H1 (cell line): ENCODE results near the gene OBSCN. TPM values are rescaled to one million over a fixed set of nuclear protein-coding genes. Genes with fewer than 3 reads are reported as not detected.

Experiments
- CTCF ChIA-PET: fragments of 300-600 bp; sonication (Branson Sonifier 250); formaldehyde crosslinking; loops from one replicate; lab custom pipeline; 2021; ENCODE audit not compliant: partially characterized antibody; lab: Charles Lee
- POLR2A ChIA-PET: fragments of 300-600 bp; sonication (Branson Sonifier 250); formaldehyde crosslinking; loops from one replicate; lab custom pipeline; 2021; ENCODE audit warnings: inconsistent platforms; ENCODE audit not compliant: partially characterized antibody; lab: Charles Lee
- DNase-seq, 2 experiments: peaks; one replicate each; pipeline versions ENCODE4 v3.0.0 to v3.0.0-alpha.2; 2010 to 2022; ENCODE audit warnings: low spot score in 2 of 2, low read depth in 1 of 2, mixed read lengths in 1 of 2
- FAIRE-seq: peaks from 2 replicates; lab custom pipeline; 2011; peaks lifted over from hg19 to GRCh38; lab: Jason Lieb, UNC
- H2AFZ ChIP-seq: 2 replicates; pipeline ENCODE4 v1.8.1; 2012; ENCODE audit warnings: low read length, inconsistent platforms
- H2AK5ac ChIP-seq: 2 replicates; pipeline ENCODE4 v1.6.1; 2013; ENCODE audit warnings: low read depth, low read length
- H2BK120ac ChIP-seq: replicated peaks from 2 replicates; pipeline ENCODE3; 2013; ENCODE audit warnings: low read depth, low read length, inconsistent platforms
- H2BK12ac ChIP-seq: 2 replicates; pipeline ENCODE4 v1.6.1; 2013; ENCODE audit warnings: low read depth, low read length
- H2BK15ac ChIP-seq: 2 replicates; pipeline ENCODE4 v1.6.1; 2013; ENCODE audit warnings: low read length
- H2BK20ac ChIP-seq: 2 replicates; pipeline ENCODE4 v1.6.1; 2013; ENCODE audit warnings: low read length
- H2BK5ac ChIP-seq: 2 replicates; pipeline ENCODE4 v1.6.1; 2013; ENCODE audit warnings: low read depth, low read length
- H3K14ac ChIP-seq: 2 replicates; pipeline ENCODE4 v1.6.1; 2013; ENCODE audit warnings: inconsistent platforms; ENCODE audit not compliant: insufficient read length
- H3K18ac ChIP-seq: 2 replicates; pipeline ENCODE4 v1.6.1; 2013; ENCODE audit warnings: low read length; ENCODE audit errors: extremely low read depth
- H3K23ac ChIP-seq: 2 replicates; pipeline ENCODE4 v1.6.1; 2013; ENCODE audit warnings: inconsistent platforms; ENCODE audit not compliant: insufficient read length
- H3K23me2 ChIP-seq: 2 replicates; pipeline ENCODE4 v1.6.1; 2013; ENCODE audit warnings: low read depth, low read length
- H3K27ac ChIP-seq: 2 replicates; pipeline ENCODE4 v1.6.1; 2011; ENCODE audit warnings: low read depth, low read length, inconsistent platforms
- H3K27me3 ChIP-seq, 4 experiments: replicated peaks in 1 of 4; 1 replicate in 1 of 4; 2 replicates in 3 of 4; pipeline versions ENCODE4 v1.6.1 to v1.8.1; 2011 to 2013; ENCODE audit warnings: low read length in 3 of 4, mild to moderate bottlenecking in 3 of 4, inconsistent platforms in 2 of 4, mixed read lengths in 2 of 4, moderate library complexity in 1 of 4; ENCODE audit not compliant: control insufficient read depth in 3 of 4, insufficient read depth in 3 of 4; ENCODE audit errors: extremely low read depth in 1 of 4
- H3K36me3 ChIP-seq, 4 experiments: 2 replicates each; pipeline versions ENCODE4 v1.6.1 to v1.8.1; 2011 to 2013; ENCODE audit warnings: mild to moderate bottlenecking in 4 of 4, low read length in 3 of 4, moderate library complexity in 2 of 4, control low read depth in 1 of 4, inconsistent platforms in 1 of 4; ENCODE audit not compliant: insufficient read depth in 4 of 4, control insufficient read depth in 2 of 4
- H3K4ac ChIP-seq: replicated peaks from 2 replicates; pipeline ENCODE3; 2013; ENCODE audit warnings: low read length, low read depth, mixed read lengths, inconsistent platforms; ENCODE audit not compliant: insufficient read length
- H3K4me1 ChIP-seq, 4 experiments: replicated peaks in 1 of 4; 1 replicate in 1 of 4; 2 replicates in 3 of 4; pipeline versions ENCODE4 v1.6.1 to v1.8.1; 2011 to 2013; ENCODE audit warnings: low read length in 3 of 4, inconsistent platforms in 2 of 4, mixed read lengths in 1 of 4; ENCODE audit not compliant: insufficient read depth in 4 of 4, control insufficient read depth in 3 of 4
- H3K4me2 ChIP-seq, 2 experiments: 2 replicates each; pipeline versions ENCODE4 v1.6.1 to v1.8.1; 2011 to 2013; ENCODE audit warnings: low read depth in 2 of 2, low read length in 2 of 2, control low read depth in 1 of 2, inconsistent platforms in 1 of 2, mild to moderate bottlenecking in 1 of 2; ENCODE audit not compliant: insufficient read depth in 1 of 2
- H3K4me3 ChIP-seq, 4 experiments: fragments of 200-600, 300-600 bp in 1 of 4; sonication (generic), shearing (Covaris generic), sonication (Bioruptor Twin) in 1 of 4; 2 replicates each; pipeline versions ENCODE4 v1.5.1 to v1.8.1; 2011 to 2016; ENCODE audit warnings: low read length in 4 of 4, low read depth in 3 of 4, control low read depth in 2 of 4, inconsistent platforms in 2 of 4, mild to moderate bottlenecking in 2 of 4, mixed read lengths in 1 of 4, moderate library complexity in 1 of 4; ENCODE audit not compliant: insufficient read depth in 2 of 4; ENCODE audit errors: extremely low read depth in 1 of 4
- H3K56ac ChIP-seq: replicated peaks from 2 replicates; pipeline ENCODE3; 2013; ENCODE audit warnings: low read depth, mild to moderate bottlenecking, mixed read lengths, low read length, inconsistent platforms; ENCODE audit not compliant: insufficient read length
- H3K79me1 ChIP-seq: 2 replicates; pipeline ENCODE4 v1.6.1; 2013; ENCODE audit warnings: low read depth, low read length, control low read depth
- H3K79me2 ChIP-seq, 2 experiments: 2 replicates each; pipeline versions ENCODE4 v1.6.1 to v1.8.1; 2012 to 2013; ENCODE audit warnings: low read length in 2 of 2, mild to moderate bottlenecking in 2 of 2, inconsistent platforms in 1 of 2; ENCODE audit not compliant: insufficient read depth in 2 of 2, control insufficient read depth in 1 of 2
- H3K9ac ChIP-seq, 4 experiments: replicated peaks in 1 of 4; 1 replicate in 1 of 4; 2 replicates in 3 of 4; pipeline versions ENCODE4 v1.6.1 to v1.8.1; 2011 to 2013; ENCODE audit warnings: low read depth in 3 of 4, low read length in 3 of 4, control low read depth in 2 of 4, mild to moderate bottlenecking in 2 of 4, moderate library complexity in 2 of 4, inconsistent platforms in 1 of 4; ENCODE audit errors: extremely low read depth in 1 of 4
- H3K9me3 ChIP-seq, 2 experiments: 2 replicates each; pipeline versions ENCODE4 v1.6.1 to v1.8.1; 2012 to 2013; ENCODE audit warnings: mild to moderate bottlenecking in 2 of 2, moderate library complexity in 2 of 2, control low read depth in 1 of 2, inconsistent platforms in 1 of 2, low read depth in 1 of 2, low read length in 1 of 2, mixed read lengths in 1 of 2; ENCODE audit not compliant: insufficient read depth in 2 of 2
- H4K20me1 ChIP-seq, 2 experiments: replicated peaks in 1 of 2; 2 replicates each; pipeline versions ENCODE3 to v1.8.1; 2011 to 2013; ENCODE audit warnings: inconsistent platforms in 2 of 2, low read length in 2 of 2, mild to moderate bottlenecking in 1 of 2; ENCODE audit not compliant: insufficient read depth in 2 of 2, control insufficient read depth in 1 of 2
- H4K5ac ChIP-seq: 2 replicates; pipeline ENCODE4 v1.6.1; 2013; ENCODE audit warnings: low read length, low read depth, mixed read lengths, inconsistent platforms; ENCODE audit not compliant: insufficient read length
- H4K8ac ChIP-seq: 2 replicates; pipeline ENCODE4 v1.8.0; 2013; ENCODE audit warnings: mild to moderate bottlenecking, moderate library complexity, low read length, inconsistent platforms; ENCODE audit not compliant: insufficient read depth; ENCODE audit errors: extremely low read depth
- H4K91ac ChIP-seq: replicated peaks from 2 replicates; pipeline ENCODE3; 2013; ENCODE audit warnings: low read length, mixed read lengths, inconsistent platforms; ENCODE audit not compliant: insufficient read length
- ATF3 ChIP-seq: IDR thresholded peaks from 2 replicates; pipeline ENCODE4 v1.6.1; 2011; ENCODE audit warnings: low read depth, mild to moderate bottlenecking, low read length; ENCODE audit not compliant: insufficient read depth
- CBX5 ChIP-seq: fragments of 300-800, 300-1000 bp; sonication (generic); IDR thresholded peaks from 2 replicates; pipeline ENCODE4 v1.7.1; 2016; ENCODE audit warnings: antibody characterized with exemption, low read length, low read depth
- EGR1 ChIP-seq: IDR thresholded peaks from 2 replicates; pipeline ENCODE4 v1.6.1; 2011; ENCODE audit warnings: low read depth, low read length, borderline replicate concordance
- SAP30 ChIP-seq: fragments of 300-600 bp; sonication (generic); IDR thresholded peaks from 2 replicates; pipeline ENCODE4 v1.7.1; 2012; ENCODE audit warnings: low read length, moderate library complexity, mild to moderate bottlenecking, inconsistent platforms; ENCODE audit not compliant: insufficient read depth, insufficient replicate concordance
- SIN3A ChIP-seq, 2 experiments: IDR thresholded peaks in 1 of 2; conservative IDR thresholded peaks in 1 of 2; 2 replicates each; pipeline ENCODE4 v1.6.1; 2011 to 2012; ENCODE audit warnings: low read length in 2 of 2, improper control_type of control experiment in 1 of 2, low read depth in 1 of 2, mild to moderate bottlenecking in 1 of 2
- SIRT6 ChIP-seq: IDR thresholded peaks from one replicate; pipeline ENCODE4 v1.7.1; 2012; ENCODE audit warnings: low read length, inconsistent platforms
- SP4 ChIP-seq: IDR thresholded peaks from 2 replicates; pipeline ENCODE4 v1.6.1; 2012; ENCODE audit warnings: low read length, inconsistent platforms
- WGBS, 2 experiments: shearing (Covaris generic) in 1 of 2; methylation state at CpG; one replicate each; pipeline versions ENCODE4 v1.1.6 to v1.1.7; 2013 to 2015; ENCODE audit warnings: low lambda C conversion rate in 2 of 2, mixed read lengths in 2 of 2, inconsistent platforms in 1 of 2, low coverage in 1 of 2, missing lambda C conversion rate in 1 of 2; ENCODE audit not compliant: insufficient replicate concordance in 2 of 2, insufficient coverage in 1 of 2, insufficient read length in 1 of 2; ENCODE audit errors: extremely low coverage in 1 of 2, missing lambda C conversion rate in 1 of 2; 5-methylcytosine and 5-hydroxymethylcytosine counted together
- polyA plus RNA-seq, 7 experiments: library from polyadenylated mRNA; depleted of rRNA in 3 of 7; stranded (reverse) in 5 of 7; unstranded in 2 of 7; fragments of >200 nt in 5 of 7; fragments of 200-250 nt in 2 of 7; gene quantifications; 1 replicate in 5 of 7; 2 replicates in 1 of 7; 4 replicates in 1 of 7; pipeline versions ENCODE4 v1.2.1 to v1.2.3, GENCODE V29; 2011 to 2013; ENCODE audit warnings: missing spikeins in 2 of 7, mixed read lengths in 2 of 7
- total RNA-seq: library from RNA; stranded (reverse); fragmentation: NEBNext Ultra II Directional; extraction: Animal tissue kit (Norgen Biotek cat#: 25700); gene quantifications from 2 replicates; pipeline ENCODE4 v1.2.1, GENCODE V29; 2021

The OBSCN gene
- total and polyA plus RNA-seq, 2 of the 8 experiments (the other 6 are each of a cell fraction or from before 2014, with no cell fraction given), result 7.5 to 28.4 TPM

- CTCF ChIA-PET, result interaction anchor here (0.6 to 3.4 kb wide), 13 partner anchors 10 to 396 kb away, joined by 3 to 21 read pairs (median 4); no protein-coding TSS in a partner anchor
- Histone ChIP-seq H4K91ac (no peak overlapping the region), H3K56ac (no peak overlapping the region), H3K14ac (no peak overlapping the region), H3K36me3 (peaks cover 8 to 47% (median 22%) of the 10 kb centered on the region in 4 experiments; a peak in 7 of 8 replicates), H3K23ac (no peak overlapping the region), H3K4me2 (no peak overlapping the region), H2BK12ac (no peak overlapping the region), H3K18ac (no peak overlapping the region), H3K79me2 (no peaks in the 10 kb centered on the region), H3K9ac (no peak overlapping the region), H3K4me3 (no peak overlapping the region), H2BK20ac (no peak overlapping the region), H3K4me1 (no peaks in the 10 kb centered on the region), H4K20me1 (peaks cover 14 to 21% of the 10 kb centered on the region in 2 experiments), H2BK120ac (no peak overlapping the region), H3K27me3 (no peaks in the 10 kb centered on the region), H3K9me3 (no peaks in the 10 kb centered on the region), H4K8ac (no peak overlapping the region), H2AFZ (no peak overlapping the region), H2AK5ac (no peak overlapping the region), H3K23me2 (no peaks in the 10 kb centered on the region), H2BK5ac (no peak overlapping the region), H3K79me1 (peaks cover 2% of the 10 kb centered on the region; the same call in 1 of the 2 replicates), H3K4ac (no peak overlapping the region), H4K5ac (no peak overlapping the region), H2BK15ac (no peak overlapping the region), H3K27ac (no peak overlapping the region)
- POLR2A ChIA-PET, result interaction anchor here (0.7 to 5.8 kb wide), 7 partner anchors 8 to 103 kb away, joined by 3 to 31 read pairs (median 3); partner anchors contain the start of gene TRIM11
- no peak for TF ChIP-seq SIRT6
- TF ChIP-seq SIN3A (conservative IDR thresholded peaks at IDR 0.05 in 1 of 2, IDR thresholded peaks at IDR 0.05 in 1 of 2; ENCODE audit: low read depth in 1 of 2, low read length in 2 of 2), result no peak
- no peak for TF ChIP-seq SAP30
- TF ChIP-seq ATF3, result no peak
- no peak for TF ChIP-seq EGR1
- TF ChIP-seq CBX5, result no peak
- no peak for TF ChIP-seq SP4
- 88% methylated on average over 7 of the region's 9 CpGs; no CpG with 5 or more reads in 1 of the 2 experiments for WGBS, 2 experiments
- FAIRE-seq (no peak), DNase-seq (no peak)
Measured at GRCh38 chr1:228393811-228394570, 186.1 kb downstream of the OBSCN start.
